Pulmonary artery endothelial cell (primary cell): Measurements from ENCODE around the gene PIGR. TPM values are rescaled to one million over a fixed set of nuclear protein-coding genes. Genes with fewer than 3 reads are reported as not detected.

ENCODE experiments used
- DNase-seq: peaks from one replicate; pipeline ENCODE4 v3.0.0-alpha.2; 2011; ENCODE audit warnings: low read depth, low spot score
- total RNA-seq: library from RNA; depleted of rRNA; stranded (reverse); fragments of >200 nt; gene quantifications from 2 replicates; pipeline ENCODE4 v1.2.3, GENCODE V29; 2014

The PIGR gene
- total RNA-seq, 1 donor from 2014 or later = not detected

DNA sequence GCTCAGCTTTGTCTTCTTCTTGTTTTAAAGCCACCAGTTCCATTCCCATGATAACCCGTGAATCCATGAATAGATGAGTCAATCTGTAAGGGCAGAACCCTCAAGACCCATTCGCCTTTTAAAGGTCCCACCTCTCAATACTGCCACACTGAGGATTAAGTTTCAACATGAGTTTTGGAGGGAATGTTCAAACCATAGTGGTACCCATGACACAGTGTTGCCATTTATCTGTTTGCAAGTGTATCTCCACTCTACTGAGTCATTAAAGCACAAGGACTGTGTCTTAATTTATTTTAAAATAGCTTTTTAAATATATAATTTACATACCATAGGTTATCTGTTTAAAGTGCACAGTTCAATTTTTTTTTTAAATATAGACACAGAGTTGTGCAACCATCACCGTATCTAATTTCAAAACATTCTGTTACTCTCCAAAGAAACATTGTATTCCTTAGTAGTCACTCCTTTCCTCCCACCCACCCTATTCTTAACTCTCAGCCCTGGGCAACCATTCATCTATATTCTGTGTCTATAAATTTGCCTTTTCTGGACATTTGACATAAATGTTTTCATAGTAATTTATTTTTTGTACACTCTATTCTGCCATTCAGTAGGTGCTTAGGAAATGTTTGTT is 53.8 kb downstream of the PIGR start:
- DNase-seq = no peak

DNA sequence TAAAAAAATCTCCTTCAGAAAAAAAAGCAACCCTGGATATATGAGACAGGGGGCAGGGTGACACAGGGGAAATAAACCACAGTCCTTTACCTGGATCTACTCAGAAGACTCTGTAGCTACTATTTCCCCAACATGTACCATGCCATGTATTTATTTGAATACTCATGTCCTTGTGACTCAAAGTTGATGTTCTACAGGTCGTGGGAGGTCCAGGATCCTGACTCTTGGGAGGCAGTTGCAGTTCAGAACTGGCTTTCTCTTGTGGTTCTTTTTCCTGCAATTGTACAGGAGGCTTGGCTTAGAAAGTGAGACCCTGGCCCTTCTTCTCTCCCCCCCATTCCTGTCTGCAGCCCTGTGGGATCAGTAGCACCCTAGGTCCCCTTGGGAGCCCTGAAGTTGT is 54.9 kb downstream of the PIGR start:
- DNase-seq = no peak

DNA sequence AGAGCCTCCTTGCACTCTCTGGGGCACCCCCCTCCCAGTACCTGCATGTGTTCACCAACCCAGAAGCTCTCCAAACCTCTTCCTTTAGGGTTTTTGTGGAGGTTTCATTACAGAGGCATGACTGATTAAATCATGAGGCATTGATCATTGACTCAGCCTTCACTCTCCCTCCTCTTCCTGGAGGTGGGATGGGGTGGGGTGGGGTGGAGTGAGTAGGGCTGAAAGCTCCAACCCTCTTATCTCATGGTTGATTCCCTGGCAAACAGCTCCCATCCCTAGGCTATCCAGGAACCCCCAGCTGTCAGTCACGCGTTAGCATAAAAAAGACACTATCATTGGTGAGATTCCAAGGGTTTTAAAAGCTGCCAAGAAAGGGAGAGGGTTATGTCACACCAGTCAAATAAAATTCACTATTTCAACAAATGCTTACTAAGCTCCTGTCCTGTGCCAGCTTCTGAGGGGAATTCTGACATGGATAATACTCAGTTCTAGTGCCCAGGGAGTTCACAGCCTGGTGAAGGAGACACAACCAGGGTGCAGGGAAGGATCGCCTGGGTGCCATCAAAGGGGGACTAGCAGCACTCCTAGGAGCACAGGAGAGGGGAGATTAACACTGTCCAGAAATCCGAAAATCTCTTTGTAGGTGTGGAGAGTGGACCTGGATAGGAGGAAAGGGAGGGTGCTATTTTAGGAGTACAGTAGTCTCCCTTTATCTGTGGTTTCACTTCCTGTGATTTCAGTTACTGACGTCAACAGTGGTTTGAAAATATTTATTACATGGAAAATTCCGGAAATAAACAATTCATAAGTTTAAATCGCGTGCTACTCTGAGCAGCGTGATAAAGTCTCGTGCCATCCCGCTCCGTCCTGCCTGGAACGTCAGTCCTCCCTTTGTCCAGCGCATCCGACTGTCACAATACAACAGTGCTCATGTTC is 55.9 kb downstream of the PIGR start:
- DNase-seq = no peak

DNA sequence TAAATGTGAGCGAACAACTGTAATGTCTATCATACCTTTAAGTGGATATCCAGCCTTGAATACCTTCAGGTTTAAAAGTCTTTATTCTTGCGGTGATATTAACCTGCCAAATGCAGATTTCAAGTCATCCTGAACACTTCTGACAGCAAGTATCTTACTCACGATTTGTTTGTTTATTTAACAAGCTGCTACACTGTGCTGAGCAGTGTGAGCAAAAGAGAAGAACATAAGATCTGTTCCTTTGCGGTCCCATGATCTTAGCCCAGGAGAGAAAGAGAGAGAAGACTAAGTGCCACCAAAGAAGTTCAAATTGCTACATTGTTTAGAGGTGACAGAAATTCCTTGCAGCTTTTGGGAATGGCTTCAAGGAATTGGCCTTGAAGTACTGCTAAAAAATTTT is 58.6 kb downstream of the PIGR start:
- DNase-seq = no peak

DNA sequence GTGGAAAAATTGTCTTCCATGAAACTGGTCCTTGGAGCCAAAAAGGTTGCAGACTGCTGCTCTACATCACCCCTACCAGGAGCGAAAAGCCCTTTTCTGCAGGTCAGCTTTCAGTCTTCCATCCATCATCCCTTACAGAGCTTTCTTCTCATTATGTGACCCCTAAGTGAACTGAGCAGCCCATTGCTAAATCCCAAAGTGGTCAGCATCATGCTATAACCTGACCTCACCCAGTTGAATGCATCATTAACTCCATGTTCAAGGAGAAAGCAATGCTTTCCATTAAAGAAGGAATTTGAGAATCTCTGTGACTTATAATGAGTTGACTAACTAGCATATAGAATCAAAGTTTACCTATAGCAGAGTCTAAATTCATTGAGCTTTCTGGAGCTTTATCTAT is 59.4 kb downstream of the PIGR start:
- DNase-seq = no peak

DNA sequence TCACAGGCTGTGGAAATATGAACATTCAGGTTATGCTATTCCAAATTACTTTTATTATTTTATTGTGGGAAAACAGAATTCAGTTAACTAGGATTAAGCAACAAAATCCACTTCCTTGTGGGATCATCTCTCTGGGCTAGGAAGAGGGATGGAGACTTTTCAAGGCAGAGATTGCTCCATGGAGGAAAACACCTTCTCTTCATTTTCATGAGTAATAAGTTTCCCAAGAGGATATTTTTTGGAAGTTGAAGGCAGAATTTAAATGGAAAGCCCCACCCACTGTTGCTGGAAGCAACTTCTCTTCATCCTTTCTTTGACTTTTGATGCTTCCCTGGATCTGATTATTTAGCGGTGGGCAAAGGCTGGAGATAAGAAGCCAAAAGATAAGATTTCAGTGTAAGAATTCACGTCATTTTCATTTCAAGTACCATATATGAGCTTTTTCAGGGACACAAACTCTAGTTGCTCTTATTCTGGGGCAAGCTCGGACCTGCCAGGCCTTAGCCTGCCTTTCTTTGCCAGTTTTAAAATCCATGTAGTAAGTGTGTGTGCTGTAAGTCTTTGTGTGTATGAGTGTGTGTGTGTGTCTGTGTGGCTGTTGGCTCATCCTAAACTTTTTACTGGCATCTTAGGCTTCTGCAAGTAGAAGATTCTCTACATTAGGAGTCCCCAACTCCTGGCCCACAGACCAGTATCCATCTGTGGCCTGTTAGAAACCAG is 60.8 kb downstream of the PIGR start:
- no peak for DNase-seq

DNA sequence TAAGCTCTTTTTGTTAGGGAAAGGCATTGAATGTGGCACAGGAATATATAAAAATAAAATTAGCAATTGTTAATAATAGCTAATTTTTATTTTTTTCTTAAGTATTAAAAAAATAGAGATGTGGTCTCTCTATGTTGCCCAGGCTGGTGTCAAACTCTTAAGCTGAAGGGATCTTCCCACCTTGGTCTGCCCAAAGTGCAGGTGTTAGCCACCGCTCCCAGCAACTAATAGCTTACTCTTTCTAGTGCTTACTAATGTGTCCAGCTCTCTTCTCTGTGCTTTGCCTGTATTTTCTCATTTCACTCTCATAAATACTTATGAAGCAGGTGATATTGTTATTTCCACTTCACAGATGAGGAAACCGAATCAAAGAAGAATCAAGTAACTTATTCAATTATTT is 62.4 kb downstream of the PIGR start:
- DNase-seq = no peak

DNA sequence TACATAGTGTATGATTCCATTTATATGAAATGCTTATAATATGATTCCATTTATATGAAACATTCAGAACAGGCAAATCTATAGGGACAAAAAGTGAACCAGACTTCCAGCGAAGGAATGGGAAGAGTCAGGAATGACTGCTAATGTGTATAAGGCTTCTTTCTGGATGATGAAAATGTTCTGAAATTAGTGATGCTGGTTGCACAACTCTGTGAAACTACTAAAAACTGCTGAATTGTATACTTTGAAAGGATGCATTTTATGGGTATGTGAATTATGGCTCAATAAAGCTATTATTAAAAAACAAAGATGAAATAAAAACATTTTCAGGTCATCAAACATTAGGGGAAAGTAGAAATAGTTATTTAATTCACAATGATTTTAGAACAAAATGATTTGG is 63.1 kb downstream of the PIGR start:
- DNase-seq = no peak

DNA sequence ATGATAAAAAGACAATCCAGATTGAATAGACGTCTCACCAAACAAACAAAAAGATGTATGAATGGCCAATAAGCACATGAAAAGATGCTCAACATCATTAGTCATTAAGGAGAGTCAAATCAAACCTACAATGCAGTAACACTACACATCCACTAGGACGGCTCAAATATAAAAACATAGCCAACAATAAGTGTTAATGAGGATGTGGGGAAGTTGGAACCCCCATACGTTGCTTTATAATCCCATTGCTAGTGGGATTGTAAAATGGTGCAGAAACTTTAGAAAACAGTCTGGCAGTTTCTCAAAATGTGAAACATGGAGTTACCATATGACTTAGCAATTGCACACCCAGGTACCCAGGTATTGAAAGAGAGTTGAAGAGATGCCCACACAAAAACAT is 63.7 kb downstream of the PIGR start:
- DNase-seq = no peak

DNA sequence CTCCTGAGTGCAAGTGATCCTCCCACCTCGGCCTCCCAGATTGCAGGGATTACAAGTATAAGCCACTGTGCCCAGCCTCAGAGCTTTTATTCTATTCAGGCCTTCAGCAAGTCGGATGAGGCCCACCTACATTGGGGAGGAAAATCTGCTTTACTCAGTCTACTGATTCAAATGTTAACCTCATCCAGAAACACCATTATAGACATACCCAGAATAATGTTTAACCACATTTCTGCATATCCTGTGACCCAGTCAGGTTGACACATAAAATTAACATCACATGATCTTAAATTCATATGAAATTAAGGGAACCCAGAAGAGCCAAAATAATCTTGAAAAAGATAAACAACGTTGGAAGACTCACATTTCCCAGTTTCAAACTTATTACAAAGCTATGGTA is 66.0 kb downstream of the PIGR start:
- no peak for DNase-seq

Other genes with a start within 250 kb of the PIGR start
- not detected in 2 replicates for gene IL19, start 175.7 kb downstream of the PIGR start, total RNA-seq
- gene IL10, start 174.0 kb downstream of the PIGR start, total RNA-seq = not detected in 2 replicates
- gene IL20, start 80.8 kb downstream of the PIGR start, total RNA-seq = not detected in 2 replicates
- not detected in 2 replicates for gene IL24, start 49.0 kb downstream of the PIGR start, total RNA-seq
- not detected in 2 replicates for gene FCMR, start 24.5 kb downstream of the PIGR start, total RNA-seq
- gene FCAMR, start 24.0 kb upstream of the PIGR start, total RNA-seq = not detected in 2 replicates
- gene C1orf116, start 86.3 kb upstream of the PIGR start, total RNA-seq = under 0.01 TPM in 1 of 2 replicates, not detected in the other
- 7.3 and 10.4 TPM in 2 replicates for gene YOD1, start 104.7 kb upstream of the PIGR start, total RNA-seq
- 1.1 and 1.8 TPM in 2 replicates for gene PFKFB2, start 106.8 kb upstream of the PIGR start, total RNA-seq
- gene C4BPB, start 142.4 kb upstream of the PIGR start, total RNA-seq = not detected in 2 replicates
- gene C4BPA, start 157.8 kb upstream of the PIGR start, total RNA-seq = not detected in 2 replicates